ENCODE measurements around the gene RRAS2.
"Not testable (repeated sequence)": the region's sequence is repeated elsewhere in the genome, so short reads cannot be mapped to it uniquely, and the experiment has no call there.

RRAS2 gene

GRCh38 chr11:14358729-14359439 is at the start of gene RRAS2:
TSS of gene RRAS2 (minus strand) at chr11:14359183. CDS start at chr11:14358870, 313 bp downstream.
- peak; percentile 79 for DNase-seq

- DNase-seq: no peak
These were observed 49.6 kb upstream of the RRAS2 start for GRCh38 chr11:14408612-14409011.

DNA sequence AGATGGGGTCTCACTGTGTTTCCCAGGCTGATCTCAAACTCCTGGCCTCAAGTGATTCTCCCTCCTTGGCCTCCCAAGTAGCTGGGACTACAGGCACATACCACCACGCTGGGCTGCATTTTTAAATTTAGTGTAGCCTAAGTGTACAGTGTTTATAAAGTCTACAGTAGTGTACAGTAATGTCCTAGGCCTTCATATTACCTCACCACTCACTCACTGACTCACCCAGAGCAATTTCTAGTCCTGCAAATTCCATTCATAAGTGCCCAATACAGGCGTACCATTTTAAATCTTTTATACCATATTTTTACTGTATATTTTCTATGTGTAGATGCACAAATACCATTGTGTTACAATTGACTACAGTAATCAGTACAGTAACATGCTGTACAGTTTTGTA is 47.1 kb upstream of the RRAS2 start:
- DNase-seq: not testable (repeated sequence)

- not testable (repeated sequence) for DNase-seq
These were observed 44.5 kb upstream of the RRAS2 start for GRCh38 chr11:14403528-14403927.

GRCh38 chr11:14399087-14399486 is 40.1 kb upstream of the RRAS2 start:
- no peak for DNase-seq

GRCh38 chr11:14396273-14396672 is 37.3 kb upstream of the RRAS2 start:
- no peak for DNase-seq

- DNase-seq: peak; percentile 17
These were observed 34.9 kb upstream of the RRAS2 start for GRCh38 chr11:14393889-14394288.

GRCh38 chr11:14393129-14393528 is 34.1 kb upstream of the RRAS2 start:
- no peak for DNase-seq

DNA sequence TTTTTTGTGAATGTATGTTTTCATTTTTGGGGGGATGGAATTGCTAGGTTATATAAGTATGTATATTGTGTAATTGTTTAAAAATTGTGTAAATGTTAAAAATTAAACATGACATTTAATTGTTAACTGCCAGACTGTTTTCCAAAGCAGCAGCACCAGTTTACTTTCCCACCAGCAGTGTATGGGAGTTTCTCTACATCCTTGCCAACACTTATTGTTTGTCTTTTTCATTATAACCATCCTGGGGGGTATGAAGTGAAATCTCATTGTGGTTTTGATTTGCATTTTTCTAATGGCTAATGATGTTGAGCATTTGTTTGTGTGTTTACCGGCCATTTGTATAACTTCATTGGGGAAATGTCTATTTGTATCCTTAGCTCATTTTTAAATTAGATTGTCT is 31.7 kb upstream of the RRAS2 start:
- DNase-seq: no peak

DNA sequence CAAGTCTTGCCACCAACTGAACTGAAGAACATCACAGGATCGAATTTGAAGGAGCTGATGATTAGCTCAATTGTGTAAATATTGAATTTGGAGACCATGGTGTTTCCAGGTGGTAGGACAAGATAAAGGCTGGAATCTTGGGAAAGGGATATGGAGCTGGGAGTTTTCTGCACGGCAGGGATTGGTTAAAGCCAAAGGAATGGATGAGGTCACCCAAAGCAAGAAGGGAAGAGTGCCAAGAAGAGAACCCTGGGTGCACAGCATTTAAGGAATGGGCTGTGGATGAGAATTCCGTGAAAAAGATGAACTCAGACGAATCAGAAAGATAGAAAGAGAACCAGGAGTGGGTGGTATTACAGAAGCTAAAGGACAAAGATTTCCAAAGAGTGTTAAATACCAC is 29.4 kb upstream of the RRAS2 start:
- no peak for DNase-seq

DNA sequence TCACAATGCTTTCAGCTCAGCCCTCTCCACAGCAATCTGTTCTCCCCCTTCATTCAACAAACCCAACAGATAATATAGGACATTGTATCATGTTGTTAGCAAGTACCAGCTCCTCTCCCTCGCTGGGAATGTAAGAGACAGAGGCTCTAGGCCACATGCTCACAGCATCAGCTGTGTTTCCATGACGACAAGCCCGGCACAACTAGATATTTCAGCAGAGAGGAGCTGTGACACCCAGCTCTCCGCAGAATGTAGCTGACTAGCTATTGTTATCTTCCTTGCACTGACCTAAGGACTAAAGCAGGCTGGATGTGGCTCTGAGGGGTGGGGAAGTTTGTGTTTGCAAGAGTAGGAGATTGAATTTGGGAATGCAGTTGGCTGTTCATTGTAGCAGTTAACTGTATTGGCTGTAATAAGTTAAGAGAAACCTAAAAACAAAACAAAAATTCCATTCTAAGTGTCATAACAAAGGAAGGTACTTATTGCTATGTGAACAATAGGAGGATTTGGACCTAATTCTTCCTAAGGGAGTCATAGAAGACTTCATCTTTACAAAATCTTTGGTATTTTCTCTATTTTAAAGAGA is 28.0 kb upstream of the RRAS2 start:
- no peak for DNase-seq

DNA sequence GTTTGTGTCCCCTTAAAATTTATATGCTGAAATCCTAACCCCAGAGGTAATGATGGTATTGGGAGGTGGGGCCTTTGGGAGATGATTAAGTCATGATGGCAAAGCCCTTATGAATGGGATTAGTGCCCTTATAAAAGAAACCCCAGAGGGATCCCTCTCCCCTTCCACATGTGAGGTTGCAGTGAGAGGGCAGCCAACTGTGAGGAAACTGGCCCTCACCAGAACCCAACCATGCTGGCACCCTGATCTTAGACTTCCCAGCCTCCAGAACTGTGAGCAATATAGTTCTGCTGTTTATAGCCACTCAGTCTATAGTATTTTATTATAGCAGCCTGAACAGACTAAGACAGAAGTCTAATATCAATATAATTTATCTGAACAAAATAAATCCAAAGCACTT is 27.1 kb upstream of the RRAS2 start:
- DNase-seq: no peak

GRCh38 chr11:14384338-14384737 is 25.4 kb upstream of the RRAS2 start:
- DNase-seq: no peak

DNA sequence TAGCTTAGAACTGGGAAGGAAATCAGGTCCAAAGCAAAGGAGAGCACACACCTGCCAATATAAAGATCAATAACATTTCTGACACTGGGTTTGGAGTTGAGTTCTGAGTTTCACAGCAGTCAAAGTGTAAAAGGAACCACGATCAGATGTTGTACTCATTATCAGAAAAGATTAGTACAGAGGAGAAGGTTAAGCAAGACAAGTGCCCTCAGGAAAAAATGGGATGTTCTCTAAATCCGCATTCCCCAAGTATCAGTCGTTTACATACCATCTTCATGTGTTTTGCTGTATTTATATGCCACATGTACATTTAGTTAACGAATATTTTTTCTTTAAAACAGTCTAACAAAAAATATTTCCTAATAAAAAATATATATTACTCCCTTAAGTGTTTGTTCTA is 23.0 kb upstream of the RRAS2 start:
- no peak for DNase-seq

DNA sequence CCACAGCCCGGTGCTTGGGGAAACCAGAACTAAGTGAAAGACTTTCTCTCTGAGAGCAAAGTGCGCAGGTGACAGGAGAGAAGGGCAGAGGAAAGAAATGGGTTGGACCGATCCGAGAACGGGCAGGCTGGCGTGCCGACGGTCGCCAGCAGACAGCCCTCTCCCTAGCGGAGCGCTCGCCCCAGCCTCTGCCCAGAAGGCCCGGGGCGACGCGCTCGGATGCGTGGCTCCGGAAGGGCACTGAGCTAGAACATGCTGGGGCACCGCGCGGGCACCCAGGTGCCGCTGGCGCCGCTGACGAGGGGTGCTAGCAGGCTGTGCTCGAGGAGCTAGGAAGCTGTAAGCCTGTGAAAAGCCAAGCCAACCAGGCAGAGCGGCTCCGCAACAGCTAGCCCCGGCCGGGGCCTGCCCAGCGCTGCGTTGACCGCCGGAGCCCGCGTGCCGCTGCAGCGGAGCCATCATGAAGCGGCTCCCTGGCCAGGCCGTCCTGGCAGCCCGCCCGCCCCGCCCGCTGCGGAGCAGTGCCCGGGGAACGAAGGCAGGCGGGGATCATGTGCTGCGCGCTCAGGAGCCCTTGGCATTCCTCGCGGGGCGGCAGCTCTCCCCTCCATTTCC is 22.1 kb upstream of the RRAS2 start:
- peak; percentile 42 for DNase-seq

- no peak for DNase-seq
These were observed 21.3 kb upstream of the RRAS2 start for GRCh38 chr11:14380125-14380936.

DNA sequence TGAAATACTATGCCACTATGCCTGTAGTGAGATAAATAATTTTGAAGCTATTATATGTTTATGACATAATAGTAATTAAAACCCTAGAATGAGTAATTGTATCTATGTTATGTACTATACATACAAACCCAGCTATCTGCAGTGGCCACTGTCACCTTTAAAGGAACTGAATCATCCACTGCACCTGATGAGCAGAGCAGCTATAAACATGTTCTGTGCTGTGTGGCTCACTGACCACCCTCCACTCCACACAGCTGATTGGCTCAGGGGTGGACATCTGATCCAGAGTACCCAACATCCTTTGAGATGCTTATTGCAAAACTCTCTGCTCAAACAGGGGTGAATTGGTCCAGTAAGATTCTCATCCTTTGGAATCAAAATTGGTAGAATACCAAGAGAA is 19.2 kb upstream of the RRAS2 start:
- no peak for DNase-seq

- DNase-seq: no peak
These were observed 17.9 kb upstream of the RRAS2 start for GRCh38 chr11:14376920-14377319.

- DNase-seq: no peak
These were observed 16.2 kb upstream of the RRAS2 start for GRCh38 chr11:14374922-14375830.

DNA sequence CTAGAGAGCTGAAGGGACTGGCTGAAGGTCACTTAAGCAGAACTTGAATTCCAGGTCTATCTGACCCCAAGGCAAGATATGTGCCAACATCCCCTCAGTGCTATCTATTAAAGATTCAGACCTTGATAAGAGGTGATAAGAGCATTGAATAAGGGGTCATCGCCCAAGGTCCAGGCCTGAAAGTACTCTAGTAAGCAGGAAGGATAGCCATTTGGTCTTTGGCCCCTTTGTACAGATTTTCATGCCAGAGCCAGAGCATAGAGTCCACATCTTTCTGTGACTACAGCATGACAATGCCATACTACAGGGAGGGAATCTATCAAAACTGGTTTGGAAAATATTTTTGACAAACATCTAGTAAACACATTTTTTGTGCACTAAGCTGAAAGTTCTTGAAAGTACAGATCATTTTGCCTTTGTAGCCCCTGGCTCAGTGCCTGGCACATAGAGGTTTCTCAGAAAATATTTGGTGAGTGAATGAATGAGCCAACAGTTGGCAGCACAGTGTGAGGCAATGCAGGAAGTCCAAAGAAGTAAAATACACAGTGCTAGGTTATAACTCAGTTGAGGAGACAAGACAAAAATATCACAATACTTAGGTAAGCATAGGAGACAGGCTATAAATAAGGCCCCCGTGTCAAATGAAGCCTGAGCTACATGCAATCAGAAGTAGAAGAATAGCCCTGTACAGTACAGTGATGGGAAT is 15.1 kb upstream of the RRAS2 start:
- DNase-seq: no peak

DNA sequence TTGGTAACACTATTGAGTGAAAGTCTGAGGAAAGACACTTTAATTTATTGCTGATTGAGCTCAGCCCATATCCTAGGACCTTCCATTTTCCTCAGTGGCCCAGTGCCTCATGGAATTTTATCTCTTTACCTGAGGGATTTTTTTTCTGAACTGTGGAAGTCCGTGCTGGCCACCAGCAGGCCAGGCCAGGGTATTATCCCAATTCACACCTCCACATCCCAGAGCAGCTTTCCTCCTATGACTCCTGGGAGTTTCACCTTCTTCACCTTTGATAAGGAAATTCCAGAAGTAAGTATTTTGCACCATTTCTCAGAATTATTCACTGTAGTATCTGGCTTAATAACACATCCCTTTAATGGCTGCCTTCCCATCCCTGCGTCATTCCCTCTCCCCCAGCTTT is 13.0 kb upstream of the RRAS2 start:
- no peak for DNase-seq

- no peak for DNase-seq
These were observed 12.3 kb upstream of the RRAS2 start for GRCh38 chr11:14371249-14371648.

Measured in CD4-positive, alpha-beta T cell treated with Interleukin-17A for 1 hour (primary cell).